HuH-7.5 (cell line): ENCODE measurements around the gene SLC16A7.

Experiments
- DNase-seq: peaks from one replicate; pipeline ENCODE4 v3.0.0; 2011; ENCODE audit warnings: low spot score

The SLC16A7 gene

GRCh38 chr12:59668674-59669073 lies 72.8 kb downstream of the SLC16A7 start:
- DNase-seq: no peak

- DNase-seq: no peak
Measured at GRCh38 chr12:59672273-59672672, 76.4 kb downstream of the SLC16A7 start.

GRCh38 chr12:59675461-59675860 lies 79.6 kb downstream of the SLC16A7 start:
- no peak for DNase-seq

- DNase-seq: no peak
Measured at GRCh38 chr12:59677857-59678256, 82.0 kb downstream of the SLC16A7 start.

- no peak for DNase-seq
Measured at GRCh38 chr12:59678759-59679411, 83.1 kb downstream of the SLC16A7 start.

GRCh38 chr12:59689776-59690175 lies 93.9 kb downstream of the SLC16A7 start:
- no peak for DNase-seq

GRCh38 chr12:59695379-59695778 lies 99.5 kb downstream of the SLC16A7 start:
- no peak for DNase-seq

GRCh38 chr12:59698600-59698999 lies 102.8 kb downstream of the SLC16A7 start:
- no peak for DNase-seq

GRCh38 chr12:59699421-59700152 lies 103.8 kb downstream of the SLC16A7 start:
- no peak for DNase-seq

- no peak for DNase-seq
Measured at GRCh38 chr12:59700153-59700450, 104.3 kb downstream of the SLC16A7 start.

GRCh38 chr12:59708064-59708463 lies 112.2 kb downstream of the SLC16A7 start:
- no peak for DNase-seq

- DNase-seq: no peak
Measured at GRCh38 chr12:59708484-59708883, 112.7 kb downstream of the SLC16A7 start.

- no peak for DNase-seq
Measured at GRCh38 chr12:59710004-59710628, 114.3 kb downstream of the SLC16A7 start.

GRCh38 chr12:59710964-59711363 lies 115.1 kb downstream of the SLC16A7 start:
- DNase-seq: no peak

- no peak for DNase-seq
Measured at GRCh38 chr12:59715434-59715833, 119.6 kb downstream of the SLC16A7 start.

GRCh38 chr12:59716043-59716442 lies 120.2 kb downstream of the SLC16A7 start:
- DNase-seq: no peak

GRCh38 chr12:59717436-59717835 lies 121.6 kb downstream of the SLC16A7 start:
- DNase-seq: no peak

GRCh38 chr12:59719701-59720100 lies 123.9 kb downstream of the SLC16A7 start:
- no peak for DNase-seq

- no peak for DNase-seq
Measured at GRCh38 chr12:59723520-59723919, 127.7 kb downstream of the SLC16A7 start.

GRCh38 chr12:59724011-59724695 lies 128.3 kb downstream of the SLC16A7 start:
- DNase-seq: no peak

- DNase-seq: no peak
Measured at GRCh38 chr12:59733200-59733599, 137.4 kb downstream of the SLC16A7 start.

GRCh38 chr12:59734371-59734770 lies 138.5 kb downstream of the SLC16A7 start:
- DNase-seq: no peak

- DNase-seq: no peak
Measured at GRCh38 chr12:59735231-59735630, 139.4 kb downstream of the SLC16A7 start.
